GM19238 (cell line): ENCODE measurements around the gene DMGDH.

ENCODE experiments used
- DNase-seq: peaks from one replicate; pipeline ENCODE4 v3.0.0; 2011; ENCODE audit warnings: low spot score; ENCODE audit not compliant: insufficient read length

DMGDH gene

GRCh38 chr5:78979117-78979742 lies 90.2 kb downstream of the DMGDH start:
- DNase-seq = no peak

- DNase-seq = no peak
These were observed 94.4 kb downstream of the DMGDH start for GRCh38 chr5:78975035-78975434.

- DNase-seq = no peak
These were observed 94.9 kb downstream of the DMGDH start for GRCh38 chr5:78974601-78975000.

- DNase-seq = no peak
These were observed 95.5 kb downstream of the DMGDH start for GRCh38 chr5:78974011-78974410.

- DNase-seq = no peak
These were observed 96.6 kb downstream of the DMGDH start for GRCh38 chr5:78972654-78973428.

GRCh38 chr5:78971998-78972397 lies 97.5 kb downstream of the DMGDH start:
- no peak for DNase-seq

- DNase-seq = no peak
These were observed 100.7 kb downstream of the DMGDH start for GRCh38 chr5:78968781-78969180.

- no peak for DNase-seq
These were observed 104.6 kb downstream of the DMGDH start for GRCh38 chr5:78964889-78965288.

GRCh38 chr5:78961743-78962142 lies 107.7 kb downstream of the DMGDH start:
- DNase-seq = no peak

GRCh38 chr5:78959767-78960166 lies 109.7 kb downstream of the DMGDH start:
- DNase-seq = no peak

GRCh38 chr5:78958672-78959445 lies 110.6 kb downstream of the DMGDH start:
- no peak for DNase-seq

GRCh38 chr5:78956901-78957300 lies 112.6 kb downstream of the DMGDH start:
- no peak for DNase-seq

- DNase-seq = no peak
These were observed 116.2 kb downstream of the DMGDH start for GRCh38 chr5:78953092-78953800.
